HG03103 (cell line): Measurements from ENCODE around the gene GUCY1A1.
A peak's percentile ranks its signal among the peaks of the same experiment; 100 is the strongest.

Source experiments
- ATAC-seq: cut with Tn5 transposase; IDR thresholded peaks from one replicate; pipeline ENCODE4 v1.9.1; 2021; ENCODE audit warnings: low read depth; ENCODE audit not compliant: unreplicated experiment

Gene GUCY1A1

DNA sequence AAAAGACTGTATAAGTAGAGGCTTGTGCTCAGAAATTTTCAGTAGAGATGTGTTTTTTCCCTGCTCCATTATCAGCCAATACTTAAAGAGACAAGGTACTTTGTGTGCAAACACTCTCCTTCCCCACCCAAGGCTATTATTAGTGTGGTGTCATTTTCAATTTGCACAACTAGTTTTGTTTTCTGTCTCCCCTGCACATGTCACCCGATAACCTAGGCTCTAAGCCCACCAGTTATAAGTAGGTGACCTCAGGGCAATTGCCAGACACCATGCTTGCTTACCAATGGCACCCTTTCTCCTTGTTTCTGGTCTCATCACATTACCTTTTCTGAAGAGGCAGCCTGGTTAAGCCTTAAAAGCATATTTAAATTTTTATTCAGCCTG, 8.0 kb upstream of the GUCY1A1 start:
- no peak for ATAC-seq

DNA sequence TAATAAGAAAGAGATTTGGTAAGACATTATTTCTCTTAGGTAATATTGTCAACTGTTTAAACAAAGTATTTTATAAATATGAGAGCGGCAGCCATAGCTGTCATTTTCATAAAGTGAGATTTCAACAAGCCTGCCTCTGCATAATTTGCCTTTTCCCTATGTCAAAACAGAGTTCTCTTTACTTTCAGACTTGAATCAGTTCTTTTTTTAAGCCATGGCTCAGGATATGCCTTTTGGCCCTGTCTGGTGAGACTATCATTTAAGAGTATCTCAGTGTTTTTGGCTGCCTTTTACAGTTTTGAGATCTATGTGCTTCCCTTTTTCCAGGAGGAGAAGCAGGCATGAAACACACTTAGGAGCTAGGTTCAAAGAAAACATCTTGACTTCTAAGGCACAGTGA, 7.5 kb upstream of the GUCY1A1 start:
- no peak for ATAC-seq

DNA sequence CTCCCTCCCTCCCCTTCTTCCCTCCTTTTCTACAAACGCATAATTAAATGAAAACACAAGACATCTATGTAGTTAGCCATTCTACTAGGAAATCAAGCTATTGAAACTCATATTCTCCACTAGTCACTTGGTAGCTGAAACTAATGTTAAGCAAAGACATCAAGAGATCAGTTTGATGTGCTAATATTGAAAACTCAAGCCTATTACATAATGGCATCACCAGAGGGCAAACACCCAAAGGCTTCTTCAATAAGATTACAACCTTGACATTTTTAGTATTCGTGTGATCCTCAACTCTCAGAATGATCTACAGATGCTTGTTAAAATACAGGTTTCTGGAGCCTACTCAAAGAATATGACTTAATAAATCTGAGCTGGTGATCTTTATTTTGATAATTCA, 6.2 kb upstream of the GUCY1A1 start:
- ATAC-seq: no peak

DNA sequence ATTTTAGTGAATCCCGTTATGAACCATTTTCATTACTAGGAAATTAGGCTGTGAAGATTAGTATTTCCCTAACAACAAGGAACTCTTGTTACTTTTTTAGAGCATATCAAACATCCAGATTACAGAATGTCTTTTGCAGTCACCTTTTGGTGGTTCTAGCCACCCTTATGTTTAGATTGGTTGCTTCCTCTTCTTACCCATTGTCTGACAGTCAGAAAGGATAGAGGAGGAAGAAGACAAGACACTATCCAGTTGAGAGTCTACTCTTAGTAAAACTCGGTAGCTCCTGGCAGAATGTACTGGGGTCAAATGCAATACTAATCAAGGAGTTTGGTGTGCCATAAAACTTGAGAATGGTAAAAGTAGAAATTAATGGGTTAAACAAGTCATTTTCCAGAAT, 1.6 kb upstream of the GUCY1A1 start:
- ATAC-seq: no peak

DNA sequence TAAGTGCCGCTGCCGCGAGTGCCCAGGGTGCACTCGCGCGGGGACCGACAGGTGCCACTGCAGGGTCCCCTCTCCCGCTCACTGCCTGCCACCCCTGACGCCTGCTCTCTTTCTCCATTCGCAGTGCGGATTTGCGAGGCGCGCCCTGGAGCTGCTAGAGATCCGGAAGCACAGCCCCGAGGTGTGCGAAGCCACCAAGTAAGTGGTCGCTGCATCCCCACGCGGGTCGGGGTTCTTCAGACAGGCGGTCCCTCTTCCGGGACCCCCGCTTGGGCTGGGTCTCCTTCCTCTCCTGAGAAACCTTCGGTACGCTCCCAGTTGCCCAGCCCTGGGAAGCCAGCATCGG, 547 bp downstream of the GUCY1A1 start:
- peak; percentile 43 for ATAC-seq

DNA sequence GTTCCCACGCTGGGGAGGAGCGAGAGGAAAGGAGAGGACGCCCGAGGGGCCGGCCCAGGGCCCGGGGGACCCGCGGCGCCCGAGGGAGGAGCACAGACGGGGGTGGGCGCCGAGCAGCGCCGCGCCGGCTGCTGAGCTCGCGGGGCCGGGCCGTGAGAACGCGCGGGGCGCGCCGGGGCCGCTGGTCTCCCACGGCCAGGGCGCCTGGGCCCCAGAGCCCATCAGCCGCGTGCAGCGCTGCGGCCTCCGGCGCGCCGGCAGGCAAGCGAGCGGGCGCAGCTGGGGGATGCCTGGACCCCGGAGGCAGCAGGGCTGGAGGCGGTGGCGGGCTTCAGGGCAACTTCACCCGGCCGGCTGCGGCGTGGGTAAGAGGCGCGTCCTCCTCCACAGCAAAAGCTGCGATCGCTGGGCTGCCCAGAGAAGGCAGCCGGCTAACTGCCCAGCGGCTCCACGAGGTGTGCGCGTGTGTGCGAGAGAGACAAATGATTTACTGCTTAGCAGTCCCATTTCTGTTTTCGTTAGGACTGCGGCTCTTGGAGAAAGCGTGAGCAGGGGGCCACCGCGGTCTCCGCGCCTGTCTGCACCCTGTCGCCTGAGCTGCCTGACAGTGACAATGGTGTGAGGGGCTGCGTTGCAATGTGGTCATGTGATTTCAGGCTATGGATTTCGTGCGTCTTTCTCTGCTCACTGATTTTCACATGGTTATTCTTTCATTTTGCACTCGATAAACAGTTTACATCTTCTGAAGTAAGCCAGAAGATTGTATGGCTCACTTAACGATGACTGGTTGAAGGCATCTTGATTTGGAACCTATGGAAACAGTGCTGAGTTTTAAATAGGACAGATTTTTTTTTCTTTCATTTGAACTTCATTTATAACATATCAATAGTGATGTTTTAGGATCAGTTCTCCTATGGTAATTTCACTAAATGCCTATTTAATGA, 1.2 kb downstream of the GUCY1A1 start:
- ATAC-seq: peak; percentile 40

DNA sequence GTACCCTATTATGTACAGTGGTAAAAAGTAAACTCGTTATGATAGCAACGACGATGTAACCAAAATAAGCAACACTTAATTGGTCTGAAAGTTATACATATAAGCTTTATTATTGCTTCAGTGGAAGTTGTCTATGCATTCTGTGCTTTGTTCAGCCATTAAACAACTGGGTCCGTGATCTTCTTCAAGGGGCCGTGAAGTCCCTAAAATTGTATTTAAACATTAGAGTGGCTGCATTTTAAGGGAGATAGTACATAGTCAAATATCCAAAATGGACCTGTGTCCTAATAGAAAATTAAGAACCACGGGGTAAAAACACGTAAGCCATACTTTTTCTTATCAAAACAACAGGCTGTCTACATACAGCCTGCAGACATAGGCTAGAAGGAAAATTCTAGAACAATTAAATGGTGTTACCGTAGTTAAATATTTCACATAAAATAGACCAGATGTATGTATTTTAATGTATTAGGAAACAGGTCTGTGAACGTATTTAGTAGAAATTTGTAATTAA, 2.1 kb downstream of the GUCY1A1 start:
- no peak for ATAC-seq

DNA sequence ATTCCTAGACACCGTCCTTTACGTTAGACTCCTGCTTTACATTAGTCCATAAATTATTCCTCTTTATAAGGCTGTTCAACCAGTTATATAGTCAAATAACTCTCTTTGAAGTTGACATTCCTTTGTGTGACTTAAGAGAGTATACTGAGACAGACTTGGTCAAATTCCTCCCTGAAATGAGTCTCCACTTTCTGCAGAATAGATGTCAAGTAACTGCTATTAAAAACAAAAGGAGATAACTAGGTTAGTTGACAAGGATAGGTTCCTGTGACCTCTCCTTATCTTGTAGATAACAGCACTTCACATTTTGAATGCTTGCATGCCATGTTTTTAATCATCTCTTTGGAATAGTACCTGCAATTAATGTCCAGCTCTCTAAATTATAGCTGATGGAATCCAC, 5.7 kb downstream of the GUCY1A1 start:
- no peak for ATAC-seq

DNA sequence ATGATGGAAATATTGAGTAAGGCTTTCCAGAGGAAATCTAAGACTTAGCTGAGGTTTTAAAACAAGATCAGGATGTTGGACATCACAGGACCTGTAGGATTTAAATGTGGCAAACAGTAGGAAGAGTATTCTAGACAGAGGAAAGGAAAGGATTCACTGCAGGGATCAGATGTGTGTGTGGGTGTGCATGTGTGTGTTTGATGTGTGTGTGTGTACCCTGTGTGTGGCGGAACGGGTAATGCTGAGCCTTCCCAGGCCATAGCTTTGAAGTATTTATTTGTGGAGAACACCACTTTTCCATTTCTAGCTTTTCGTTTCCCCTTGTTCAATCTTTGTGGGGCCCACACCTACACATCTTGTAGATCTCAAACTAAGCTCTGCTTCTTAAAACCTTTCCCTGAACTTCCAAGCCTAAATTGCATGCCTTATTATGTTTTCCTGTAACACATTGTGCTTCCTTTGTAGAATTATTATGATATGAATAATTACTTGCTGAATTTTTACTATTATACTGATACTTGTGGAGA, 6.9 kb downstream of the GUCY1A1 start:
- ATAC-seq: no peak

DNA sequence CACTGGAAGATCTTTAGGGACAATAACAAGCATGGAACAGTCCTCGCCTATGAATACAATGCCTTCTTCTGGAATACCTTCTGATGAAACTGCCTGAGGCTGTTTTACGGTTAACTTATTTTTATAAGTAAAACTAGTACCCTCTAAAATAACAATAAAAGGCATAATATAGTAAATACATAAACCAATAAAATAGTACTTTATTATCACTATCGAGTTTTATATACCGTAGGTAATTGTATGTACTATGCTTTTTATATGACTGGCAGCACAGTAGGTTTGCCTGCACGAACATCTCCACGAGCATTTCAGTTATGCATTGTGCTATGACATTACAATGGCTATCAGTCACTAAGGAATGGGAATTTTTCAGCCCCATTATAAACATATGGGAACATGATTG, 8.0 kb downstream of the GUCY1A1 start:
- no peak for ATAC-seq

DNA sequence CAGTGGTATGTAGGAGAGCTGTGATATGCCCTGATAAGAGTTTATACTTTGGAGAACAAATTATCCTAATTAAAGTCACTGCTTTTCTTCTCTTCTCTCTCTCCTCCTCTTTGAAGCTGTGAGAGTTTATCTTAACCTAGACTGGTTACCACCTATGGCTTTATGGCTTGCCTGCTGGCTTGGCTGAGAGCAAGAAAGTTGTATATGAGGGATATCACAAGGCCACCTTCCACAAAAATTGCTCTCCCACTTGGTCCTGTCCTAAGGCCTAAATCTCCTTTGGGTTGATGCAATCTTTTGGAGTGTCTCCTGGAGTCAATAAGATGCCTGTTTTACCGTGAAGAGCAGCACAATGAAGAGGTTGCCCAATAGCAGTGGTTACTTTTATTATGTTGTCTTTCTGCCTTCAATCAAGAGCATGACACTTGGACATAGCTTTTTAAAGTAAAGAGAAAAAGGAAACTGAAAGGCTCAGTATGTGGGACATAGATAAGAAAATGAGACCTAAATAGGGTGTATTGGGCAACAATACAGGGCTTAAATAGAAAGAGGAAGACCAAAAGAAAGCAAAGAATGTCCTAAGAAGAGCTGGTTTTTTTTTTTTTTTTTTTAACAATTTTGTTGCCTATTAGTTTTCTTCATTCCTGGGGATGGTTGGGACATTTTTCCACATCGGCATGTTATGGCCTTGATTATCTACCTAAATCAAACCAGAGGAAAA, 9.2 kb downstream of the GUCY1A1 start:
- ATAC-seq: no peak

DNA sequence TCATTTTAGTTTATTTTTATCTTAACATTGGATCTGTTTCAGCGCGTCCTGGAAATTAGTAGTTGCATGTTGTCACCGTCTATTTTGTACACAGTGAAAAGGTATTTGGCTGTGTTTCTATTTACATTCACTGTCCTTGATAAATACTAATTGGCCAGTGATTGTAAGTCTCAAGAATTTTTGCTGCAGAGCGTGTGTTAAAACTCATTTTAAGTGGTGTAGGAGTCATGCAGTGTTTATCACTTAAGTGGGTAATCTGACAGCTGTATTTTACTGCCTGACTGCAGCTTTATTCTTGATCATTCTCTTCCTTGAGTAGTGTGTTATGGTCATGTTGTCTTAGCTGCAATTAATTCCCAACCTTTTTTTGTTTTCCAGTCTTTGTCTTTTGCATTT, 9.8 kb downstream of the GUCY1A1 start:
- ATAC-seq: no peak

DNA sequence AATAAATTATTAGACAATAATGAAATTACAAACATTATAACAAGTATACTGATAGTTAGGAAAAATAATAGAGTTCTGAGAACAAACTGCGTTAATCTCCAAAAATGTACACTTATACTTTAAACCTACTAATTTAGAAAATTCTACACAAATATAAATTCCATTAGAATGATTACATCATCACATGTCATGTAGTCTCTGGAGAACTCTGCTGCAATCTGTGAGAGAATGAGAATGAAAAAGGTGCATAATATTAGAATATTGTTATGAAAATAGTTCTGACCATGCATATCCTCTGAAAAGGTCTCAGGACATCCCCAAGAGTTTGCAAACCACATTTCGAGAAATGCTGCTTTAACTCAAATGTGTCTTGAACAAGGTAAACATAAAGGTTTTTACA, 11.4 kb downstream of the GUCY1A1 start:
- no peak for ATAC-seq

DNA sequence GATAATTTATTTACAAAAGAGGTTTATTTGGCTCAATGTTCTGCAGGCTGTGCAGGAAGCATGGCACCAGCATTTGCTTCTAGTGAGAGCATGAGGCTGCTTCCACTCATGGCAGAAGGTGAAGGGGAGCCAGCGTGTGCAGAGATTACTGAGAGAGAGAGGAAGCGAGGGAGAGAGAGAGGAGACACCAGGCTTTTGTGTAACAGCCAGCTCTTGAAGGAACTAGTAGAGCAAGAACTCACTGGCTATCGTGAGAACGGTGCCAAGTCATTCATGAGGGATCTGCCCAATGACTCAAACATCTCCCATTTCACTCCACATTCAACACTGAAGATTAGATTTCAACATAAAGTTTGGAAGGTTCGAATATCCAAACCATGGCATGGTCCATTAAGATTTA, 12.7 kb downstream of the GUCY1A1 start:
- ATAC-seq: no peak

DNA sequence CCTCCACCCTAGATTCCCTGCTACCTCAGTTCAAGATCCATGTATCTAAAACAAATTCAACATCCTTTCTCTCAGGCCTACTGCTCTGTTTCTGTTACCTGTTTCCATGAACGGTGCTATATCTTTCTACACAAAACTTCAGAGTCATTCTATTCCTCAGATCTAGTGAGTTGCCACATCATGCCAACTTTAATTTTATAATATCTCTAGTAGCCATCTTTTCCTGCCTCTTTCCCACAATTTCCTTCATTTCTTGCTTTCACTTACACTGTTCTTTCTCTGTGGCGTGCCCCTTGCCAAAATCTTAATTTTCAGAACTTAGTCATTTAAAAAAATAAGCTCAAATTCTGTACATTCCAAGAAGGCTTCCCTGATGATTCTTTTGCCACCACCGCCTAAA, 15.2 kb downstream of the GUCY1A1 start:
- no peak for ATAC-seq

DNA sequence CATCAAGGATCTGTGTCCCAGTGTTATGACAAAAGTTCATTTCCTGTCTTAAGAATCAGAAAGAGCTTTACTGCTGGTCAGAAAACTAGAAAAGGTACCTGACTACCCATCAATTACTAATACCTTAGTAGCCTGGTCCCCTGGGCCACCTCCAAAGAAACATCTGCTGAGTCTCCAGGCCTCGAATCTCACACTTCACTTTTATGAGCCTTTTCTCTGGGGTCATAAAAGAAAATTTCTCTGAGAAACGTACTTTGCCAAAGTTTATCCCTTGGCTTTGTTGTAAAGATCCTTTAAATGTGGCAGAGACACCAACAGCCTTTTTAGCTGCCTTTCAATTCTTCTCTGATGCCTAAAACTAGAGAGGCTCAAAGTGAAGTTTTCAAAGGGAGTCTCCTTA, 17.8 kb downstream of the GUCY1A1 start:
- ATAC-seq: no peak

DNA sequence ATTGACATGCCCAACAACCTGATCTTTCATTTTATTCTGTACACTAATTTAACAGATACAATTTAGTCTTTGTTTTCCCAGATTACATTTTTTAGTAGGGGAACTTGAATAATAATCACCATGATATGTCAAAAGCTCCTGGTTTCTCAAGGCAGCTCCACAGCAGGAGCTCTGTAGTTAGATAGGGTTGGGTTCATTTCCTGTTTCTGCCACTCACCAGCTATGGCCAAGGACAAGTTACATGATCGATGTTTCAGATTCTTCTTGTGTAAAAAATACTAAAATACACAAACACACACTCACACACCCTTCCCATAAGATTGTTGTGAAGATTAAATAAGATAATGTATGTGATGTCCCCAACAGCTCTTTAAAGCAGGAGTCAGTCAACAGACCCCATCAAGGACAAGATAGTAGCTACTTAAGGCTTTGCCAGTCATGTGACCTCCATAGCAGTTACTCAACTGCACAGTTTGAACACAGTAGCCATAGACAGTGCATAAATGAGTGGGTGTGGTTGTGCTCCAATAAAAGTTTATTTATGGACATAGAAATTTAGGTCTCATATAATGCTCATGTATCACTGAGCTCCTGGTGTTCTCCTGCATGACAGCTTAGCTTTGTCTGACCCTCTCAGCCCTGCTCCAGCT, 18.4 kb downstream of the GUCY1A1 start:
- ATAC-seq: no peak

DNA sequence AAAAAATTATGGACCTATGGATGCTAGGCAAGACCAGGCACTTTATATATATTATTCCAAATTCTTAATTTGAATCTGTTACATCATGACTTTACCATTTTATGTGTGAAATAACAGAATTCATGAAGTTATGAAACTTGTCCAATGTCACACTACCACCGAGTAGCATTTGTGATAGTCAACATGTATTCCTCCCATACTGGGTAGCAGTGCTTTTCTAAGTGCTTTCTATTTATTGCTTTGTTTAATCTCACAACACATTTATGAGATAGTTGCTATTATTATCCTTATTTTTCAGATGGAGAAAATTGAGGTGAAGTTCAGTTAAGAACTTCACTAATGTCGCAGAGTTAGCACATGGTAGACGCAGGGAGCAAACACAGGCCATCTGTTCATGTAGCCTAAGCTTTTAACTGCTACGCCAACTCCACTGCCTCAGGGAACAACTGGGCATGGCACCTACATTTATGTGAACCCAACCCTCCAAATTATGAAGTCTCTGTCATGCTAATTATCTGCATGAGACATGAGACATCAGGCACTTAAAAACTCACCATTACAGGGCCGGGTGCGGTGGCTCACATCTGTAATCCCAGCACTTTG, 20.8 kb downstream of the GUCY1A1 start:
- ATAC-seq: no peak

DNA sequence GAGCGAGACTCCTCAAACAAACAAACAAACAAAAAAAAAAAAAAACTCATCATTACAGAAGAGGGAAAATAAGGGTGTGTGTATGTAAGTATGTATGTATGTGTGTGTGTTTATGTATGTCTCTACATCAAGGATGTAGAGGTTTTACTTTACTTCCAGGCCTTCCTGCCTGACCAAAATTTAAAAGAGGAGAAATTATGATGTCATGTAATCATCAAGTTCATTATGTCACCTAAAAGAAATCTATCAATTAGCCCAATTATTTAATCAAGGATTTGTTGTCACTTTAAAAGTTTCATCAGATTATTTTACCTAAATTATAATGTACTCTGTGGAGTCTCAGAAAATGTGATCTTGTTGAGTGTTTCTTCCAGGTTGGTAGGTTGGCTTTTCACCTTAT, 21.6 kb downstream of the GUCY1A1 start:
- ATAC-seq: no peak

DNA sequence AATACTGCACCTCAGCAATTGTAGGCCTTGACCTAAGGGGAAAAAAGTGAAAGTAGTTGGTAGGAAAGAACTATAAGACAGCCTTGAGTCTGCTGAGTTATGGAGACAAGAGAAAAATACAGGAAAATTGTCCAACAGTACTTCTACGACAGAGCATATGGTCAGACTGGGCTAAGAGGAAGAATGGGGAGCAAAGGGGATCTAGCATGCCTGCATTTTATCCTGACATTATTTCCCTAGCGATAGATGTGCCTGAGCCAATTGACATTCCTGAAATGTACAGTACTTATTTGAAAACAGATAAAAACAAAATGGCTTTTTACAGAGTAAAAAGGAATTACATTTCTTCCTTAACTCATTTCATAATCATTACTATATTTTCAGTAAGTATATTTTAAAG, 22.2 kb downstream of the GUCY1A1 start:
- ATAC-seq: no peak
